ENCODE data around the gene STPG2.
A peak's percentile ranks its signal among the peaks of the same experiment; 100 is the strongest.

The STPG2 gene

DNA sequence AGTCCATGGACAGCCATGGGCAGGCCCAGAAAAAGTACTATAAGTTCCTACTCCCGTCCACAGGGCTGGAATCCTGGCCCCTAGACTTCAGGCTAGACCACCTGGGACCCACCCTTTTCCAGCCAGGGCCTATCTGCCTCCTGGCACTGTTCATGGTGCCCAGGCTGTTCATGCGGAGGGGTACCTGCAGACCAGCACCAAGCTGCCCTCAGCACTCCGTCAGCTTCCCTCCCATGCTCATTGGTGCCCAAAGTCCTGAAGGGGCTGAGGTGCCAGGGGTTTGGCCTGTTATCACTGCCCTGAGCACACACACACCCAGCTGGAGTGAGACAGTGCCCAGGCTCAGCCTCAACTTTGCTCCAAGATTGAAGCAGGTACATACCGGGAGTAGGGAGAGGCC lies 477.7 kb downstream of the STPG2 start:
- ATAC-seq (ENCODE audit: low read depth): no peak

DNA sequence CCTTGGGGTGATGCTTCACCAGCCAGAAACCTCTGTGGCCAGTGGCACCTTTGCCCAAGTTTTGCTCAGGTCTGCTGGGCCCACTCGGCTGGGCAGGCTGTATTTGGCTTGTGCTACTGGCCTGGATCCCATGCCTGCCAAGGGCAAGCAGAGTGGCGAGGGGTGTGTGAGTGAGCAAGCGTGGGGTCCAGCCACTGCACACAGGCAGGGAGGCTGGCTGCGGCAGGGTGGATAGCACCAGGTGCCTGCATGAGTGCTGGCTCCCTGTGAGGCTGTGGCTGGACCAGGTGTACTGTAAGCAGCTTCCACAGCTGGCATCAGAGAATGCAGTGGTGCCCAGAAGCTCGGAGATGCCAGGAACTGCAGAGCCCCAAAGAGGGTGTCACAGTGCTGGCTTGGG lies 478.5 kb downstream of the STPG2 start:
- no peaks in the 10 kb centered on the region for H3K4me1 ChIP-seq (ENCODE audit: insufficient read depth, poor library complexity, severe bottlenecking)
- TF ChIP-seq, protein P1, sequence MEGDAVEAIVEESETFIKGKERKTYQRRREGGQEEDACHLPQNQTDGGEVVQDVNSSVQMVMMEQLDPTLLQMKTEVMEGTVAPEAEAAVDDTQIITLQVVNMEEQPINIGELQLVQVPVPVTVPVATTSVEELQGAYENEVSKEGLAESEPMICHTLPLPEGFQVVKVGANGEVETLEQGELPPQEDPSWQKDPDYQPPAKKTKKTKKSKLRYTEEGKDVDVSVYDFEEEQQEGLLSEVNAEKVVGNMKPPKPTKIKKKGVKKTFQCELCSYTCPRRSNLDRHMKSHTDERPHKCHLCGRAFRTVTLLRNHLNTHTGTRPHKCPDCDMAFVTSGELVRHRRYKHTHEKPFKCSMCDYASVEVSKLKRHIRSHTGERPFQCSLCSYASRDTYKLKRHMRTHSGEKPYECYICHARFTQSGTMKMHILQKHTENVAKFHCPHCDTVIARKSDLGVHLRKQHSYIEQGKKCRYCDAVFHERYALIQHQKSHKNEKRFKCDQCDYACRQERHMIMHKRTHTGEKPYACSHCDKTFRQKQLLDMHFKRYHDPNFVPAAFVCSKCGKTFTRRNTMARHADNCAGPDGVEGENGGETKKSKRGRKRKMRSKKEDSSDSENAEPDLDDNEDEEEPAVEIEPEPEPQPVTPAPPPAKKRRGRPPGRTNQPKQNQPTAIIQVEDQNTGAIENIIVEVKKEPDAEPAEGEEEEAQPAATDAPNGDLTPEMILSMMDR (IDR thresholded peaks at IDR 0.05; ENCODE audit: poor library complexity, severe bottlenecking): no peak
- ATAC-seq (ENCODE audit: low read depth): no peak
- H3K27me3 ChIP-seq (ENCODE audit: insufficient read depth, poor library complexity, severe bottlenecking): no peaks in the 10 kb centered on the region
- H3K27ac ChIP-seq (ENCODE audit: poor library complexity, severe bottlenecking): no peak overlapping the region
- no peak overlapping the region for H3K4me3 ChIP-seq (ENCODE audit: severe bottlenecking)
- DNase-seq (ENCODE audit: low spot score): no peak
- no peaks in the 10 kb centered on the region for H3K36me3 ChIP-seq (ENCODE audit: low read depth)
- no peaks in the 10 kb centered on the region for H3K9me3 ChIP-seq (ENCODE audit: severe bottlenecking)

More for the DNA sequence above, 477.7 kb downstream of the STPG2 start:
- no peaks in the 10 kb centered on the region for H3K36me3 ChIP-seq (ENCODE audit: low read depth)
- no peak for DNase-seq (ENCODE audit: low spot score)
- no peak overlapping the region for H3K27ac ChIP-seq (ENCODE audit: poor library complexity, severe bottlenecking)
- no peak overlapping the region for H3K4me3 ChIP-seq (ENCODE audit: severe bottlenecking)
- TF ChIP-seq, protein P1 (IDR thresholded peaks at IDR 0.05; ENCODE audit: poor library complexity, severe bottlenecking): no peak
- no peaks in the 10 kb centered on the region for H3K27me3 ChIP-seq (ENCODE audit: insufficient read depth, poor library complexity, severe bottlenecking)
- no peaks in the 10 kb centered on the region for H3K4me1 ChIP-seq (ENCODE audit: insufficient read depth, poor library complexity, severe bottlenecking)
- H3K9me3 ChIP-seq (ENCODE audit: severe bottlenecking): no peaks in the 10 kb centered on the region

DNA sequence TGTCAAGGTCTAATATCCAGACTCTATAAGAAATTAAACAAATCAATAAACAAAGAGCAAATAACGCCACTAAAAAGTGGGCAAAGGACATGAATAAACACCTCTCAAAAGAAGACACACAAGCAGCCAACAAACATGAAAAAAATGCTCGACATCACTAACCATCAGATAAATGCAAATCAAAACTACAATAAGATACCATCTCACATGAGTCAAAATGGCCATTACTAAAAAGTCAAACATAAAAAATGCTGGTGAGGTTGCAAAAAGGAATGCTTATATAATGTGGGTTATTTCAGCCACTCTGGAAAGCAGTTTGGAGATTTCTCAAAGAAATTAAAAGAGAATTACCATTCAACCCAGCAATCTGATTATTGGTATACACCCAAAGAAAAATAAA lies 481.1 kb downstream of the STPG2 start:
- H3K4me3 ChIP-seq (ENCODE audit: severe bottlenecking): no peak overlapping the region
- H3K4me1 ChIP-seq (ENCODE audit: insufficient read depth, poor library complexity, severe bottlenecking): no peaks in the 10 kb centered on the region
- H3K27ac ChIP-seq (ENCODE audit: poor library complexity, severe bottlenecking): no peak overlapping the region
- DNase-seq (ENCODE audit: low spot score) (no peak), ATAC-seq (ENCODE audit: low read depth) (no peak)
- H3K36me3 ChIP-seq (ENCODE audit: low read depth): no peaks in the 10 kb centered on the region
- H3K9me3 ChIP-seq (ENCODE audit: severe bottlenecking): no peaks in the 10 kb centered on the region
- no peaks in the 10 kb centered on the region for H3K27me3 ChIP-seq (ENCODE audit: insufficient read depth, poor library complexity, severe bottlenecking)
- TF ChIP-seq, protein P1 (IDR thresholded peaks at IDR 0.05; ENCODE audit: poor library complexity, severe bottlenecking): no peak

DNA sequence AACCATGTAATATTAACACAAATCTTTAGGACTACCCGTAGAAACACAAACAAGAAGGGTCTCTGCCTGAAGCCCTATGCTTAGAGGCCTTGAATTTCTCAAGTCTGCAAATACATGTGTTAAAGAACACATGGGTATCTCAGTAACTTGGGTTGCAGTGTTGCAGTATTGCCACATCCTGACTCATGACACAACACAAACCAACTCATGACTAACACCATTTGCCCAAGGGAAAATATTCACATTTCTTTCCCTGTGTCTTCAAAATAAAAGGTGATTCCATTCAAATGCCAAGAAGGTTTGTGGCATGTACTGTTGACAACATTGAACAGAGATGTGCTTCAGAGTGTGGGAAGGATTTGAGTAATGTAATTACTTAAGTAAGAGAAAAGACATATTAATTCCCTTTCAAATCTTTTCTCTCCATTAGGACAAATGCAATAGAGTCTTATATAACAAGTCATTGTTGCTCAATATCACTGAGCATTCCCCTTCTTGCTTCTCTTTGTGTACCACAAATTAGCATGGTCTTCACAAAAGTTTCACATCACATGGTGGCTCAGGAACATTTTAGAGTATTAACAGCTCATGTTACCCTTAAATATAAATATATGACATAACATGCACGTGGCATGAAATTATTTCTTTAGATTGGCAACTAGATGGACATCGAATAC lies 487.1 kb downstream of the STPG2 start:
- Histone ChIP-seq H3K36me3 (ENCODE audit: low read depth) (no peaks in the 10 kb centered on the region), H3K4me3 (ENCODE audit: severe bottlenecking) (no peak overlapping the region), H3K27me3 (ENCODE audit: insufficient read depth, poor library complexity, severe bottlenecking) (no peaks in the 10 kb centered on the region), H3K4me1 (ENCODE audit: insufficient read depth, poor library complexity, severe bottlenecking) (peaks cover 20% of the 10 kb centered on the region), H3K27ac (ENCODE audit: poor library complexity, severe bottlenecking) (peak overlapping the region; percentile 54), H3K9me3 (ENCODE audit: severe bottlenecking) (no peaks in the 10 kb centered on the region)
- TF ChIP-seq, protein P1 (IDR thresholded peaks at IDR 0.05; ENCODE audit: poor library complexity, severe bottlenecking): no peak
- no peak for DNase-seq (ENCODE audit: low spot score)
- peak; percentile 98 for ATAC-seq (ENCODE audit: low read depth)

DNA sequence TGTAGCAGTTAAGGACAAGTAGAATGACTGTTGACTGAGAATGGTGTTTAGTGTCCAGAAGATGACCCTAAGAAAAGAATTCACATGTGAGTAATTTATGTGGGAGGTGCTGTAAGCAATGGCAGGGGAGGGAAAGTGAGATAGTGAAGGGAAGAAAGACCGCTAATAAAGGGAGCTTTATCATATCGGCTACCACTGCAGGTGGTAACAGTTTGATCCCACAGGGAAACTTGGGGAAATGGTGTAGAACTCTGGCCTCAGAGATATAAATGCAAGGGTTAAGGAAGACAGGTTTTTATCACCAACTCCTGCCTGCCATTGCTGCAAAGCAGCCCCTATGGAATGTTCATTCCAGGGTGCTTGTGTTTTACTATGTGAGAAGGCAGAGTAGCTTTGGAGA lies 489.6 kb downstream of the STPG2 start:
- ATAC-seq (ENCODE audit: low read depth) (no peak), DNase-seq (ENCODE audit: low spot score) (no peak)
- H3K27ac ChIP-seq (ENCODE audit: poor library complexity, severe bottlenecking): no peak overlapping the region
- H3K9me3 ChIP-seq (ENCODE audit: severe bottlenecking): no peaks in the 10 kb centered on the region
- H3K4me1 ChIP-seq (ENCODE audit: insufficient read depth, poor library complexity, severe bottlenecking): peaks cover 20% of the 10 kb centered on the region
- no peak overlapping the region for H3K4me3 ChIP-seq (ENCODE audit: severe bottlenecking)
- no peaks in the 10 kb centered on the region for H3K36me3 ChIP-seq (ENCODE audit: low read depth)
- TF ChIP-seq, protein P1 (IDR thresholded peaks at IDR 0.05; ENCODE audit: poor library complexity, severe bottlenecking): no peak
- no peaks in the 10 kb centered on the region for H3K27me3 ChIP-seq (ENCODE audit: insufficient read depth, poor library complexity, severe bottlenecking)

All from RWPE2 (cell line).